SK-N-SH treated with all-trans-retinoic acid at 6 μM for 48 hours (cell line): ENCODE results near the gene ITPRID2.

Source experiments
- ATAC-seq: fragments of 200-7000 bp; cut with Tn5 transposase; 3 replicates; pipeline ENCODE4 v1.9.1; 2020; ENCODE audit warnings: mild to moderate bottlenecking, moderate library complexity
- ARNTL ChIP-seq: fragments of 450-650 bp; formaldehyde crosslinking; IDR thresholded peaks from 2 replicates; pipeline ENCODE4 v1.5.0; 2020; ENCODE audit warnings: low read depth, mild to moderate bottlenecking, moderate library complexity, borderline replicate concordance
- BACH2 ChIP-seq: fragments of 250-450 bp; sonication (Bioruptor Pico); IDR thresholded peaks from 2 replicates; pipeline ENCODE4 v1.9.0; 2021; ENCODE audit warnings: mild to moderate bottlenecking, borderline replicate concordance
- CREB5 ChIP-seq: fragments of 250-450 bp; sonication (Bioruptor Pico); IDR thresholded peaks from 2 replicates; pipeline ENCODE4 v1.5.1; 2020; ENCODE audit warnings: low read depth, mild to moderate bottlenecking, moderate library complexity
- CSDC2 ChIP-seq: fragments of 250-450 bp; sonication (Bioruptor Pico); IDR thresholded peaks from 2 replicates; pipeline ENCODE4 v1.5.0; 2020; ENCODE audit warnings: mild to moderate bottlenecking, moderate library complexity
- ESRRG ChIP-seq: fragments of 250-450 bp; sonication (Bioruptor Pico); IDR thresholded peaks from 2 replicates; pipeline ENCODE4 v1.6.1; 2021; ENCODE audit warnings: mild to moderate bottlenecking
- GLIS3 ChIP-seq: fragments of 250-450 bp; sonication (Bioruptor Pico); IDR thresholded peaks from 2 replicates; pipeline ENCODE4 v1.5.0; 2020; ENCODE audit warnings: mild to moderate bottlenecking, moderate library complexity
- ISL1 ChIP-seq: fragments of 250-450 bp; sonication (Bioruptor Pico); IDR thresholded peaks from 2 replicates; pipeline ENCODE4 v2.1.2; 2022; ENCODE audit warnings: mild to moderate bottlenecking, moderate library complexity
- OSR1 ChIP-seq: fragments of 250-450 bp; sonication (Bioruptor Pico); IDR thresholded peaks from 2 replicates; pipeline ENCODE4 v1.8.0; 2022; ENCODE audit warnings: moderate library complexity, mild to moderate bottlenecking, inconsistent platforms
- PPARA ChIP-seq: fragments of 250-450 bp; sonication (Bioruptor Pico); IDR thresholded peaks from 2 replicates; pipeline ENCODE4 v1.5.0; 2020; ENCODE audit warnings: mild to moderate bottlenecking, borderline replicate concordance
- RARB ChIP-seq: fragments of 250-450 bp; sonication (Bioruptor Pico); IDR thresholded peaks from 2 replicates; pipeline ENCODE4 v1.8.0; 2021; ENCODE audit warnings: mild to moderate bottlenecking, moderate library complexity
- SNAI2 ChIP-seq: fragments of 250-450 bp; sonication (Bioruptor Pico); IDR thresholded peaks from 2 replicates; pipeline ENCODE4 v1.5.0; 2020; ENCODE audit warnings: mild to moderate bottlenecking, moderate library complexity
- TCF4 ChIP-seq: fragments of 250-450 bp; sonication (Bioruptor Pico); IDR thresholded peaks from 2 replicates; pipeline ENCODE4 v1.8.0; 2021; ENCODE audit warnings: mild to moderate bottlenecking, moderate library complexity, borderline replicate concordance
- TOX ChIP-seq: fragments of 250-450 bp; sonication (Bioruptor Pico); IDR thresholded peaks from 2 replicates; pipeline ENCODE4 v1.8.0; 2021; ENCODE audit warnings: mild to moderate bottlenecking, moderate library complexity, borderline replicate concordance
- TSHZ2 ChIP-seq: fragments of 250-450 bp; sonication (Bioruptor Pico); IDR thresholded peaks from 2 replicates; pipeline ENCODE4 v1.5.0; 2020; ENCODE audit warnings: mild to moderate bottlenecking, moderate library complexity
- ZC3H10 ChIP-seq: fragments of 250-450 bp; sonication (Bioruptor Pico); IDR thresholded peaks from 2 replicates; pipeline ENCODE4 v1.5.1; 2021; ENCODE audit warnings: mild to moderate bottlenecking, moderate library complexity
- ZFP3 ChIP-seq: fragments of 250-450 bp; sonication (Bioruptor Pico); IDR thresholded peaks from 2 replicates; pipeline ENCODE4 v1.5.0; 2020; ENCODE audit warnings: mild to moderate bottlenecking, moderate library complexity
- ZFP30 ChIP-seq: fragments of 450-650 bp; formaldehyde crosslinking; IDR thresholded peaks from 2 replicates; pipeline ENCODE4 v1.5.0; 2022; ENCODE audit warnings: mild to moderate bottlenecking, moderate library complexity
- ZNF565 ChIP-seq: fragments of 450-650 bp; formaldehyde crosslinking; conservative IDR thresholded peaks from 2 replicates; pipeline ENCODE4 v1.5.0; 2020; ENCODE audit warnings: low read depth, mild to moderate bottlenecking, moderate library complexity
- ZNF70 ChIP-seq: fragments of 450-650 bp; formaldehyde crosslinking; IDR thresholded peaks from 2 replicates; pipeline ENCODE4 v1.5.0; 2020; ENCODE audit warnings: mild to moderate bottlenecking, moderate library complexity
- ZNF8 ChIP-seq: fragments of 450-650 bp; formaldehyde crosslinking; IDR thresholded peaks from 2 replicates; pipeline ENCODE4 v1.5.0; 2020; ENCODE audit warnings: mild to moderate bottlenecking, moderate library complexity
- TF ChIP-seq, protein P1 (sequence below): fragments of 250-450 bp; sonication (Bioruptor Pico); IDR thresholded peaks from 2 replicates; pipeline ENCODE4 v1.8.0; 2021; ENCODE audit warnings: low read depth, mild to moderate bottlenecking, moderate library complexity, borderline replicate concordance
- TF ChIP-seq, protein P2 (sequence below): fragments of 250-450 bp; sonication (Bioruptor Pico); IDR thresholded peaks from 2 replicates; pipeline ENCODE4 v1.8.0; 2020; ENCODE audit warnings: mild to moderate bottlenecking, moderate library complexity, borderline replicate concordance

Gene ITPRID2

GRCh38 chr2:181859803-181860202, 31.7 kb upstream of the ITPRID2 start:
- ATAC-seq: no peak
- TF ChIP-seq PPARA (CRISPR knock-in tag): no peak
- no peak for TF ChIP-seq ESRRG (CRISPR knock-in tag)
- no peak for TF ChIP-seq ZFP30 (CRISPR knock-in tag)
- no peak for TF ChIP-seq ZFP3 (CRISPR knock-in tag)
- no peak for TF ChIP-seq BACH2 (CRISPR knock-in tag)
- no peak for TF ChIP-seq ZNF8 (CRISPR knock-in tag)

- ATAC-seq: no peak
- TF ChIP-seq TOX: no peak
- no peak for TF ChIP-seq TCF4 (CRISPR knock-in tag)
- TF ChIP-seq ISL1 (CRISPR knock-in tag): no peak
- no peak for TF ChIP-seq ESRRG (CRISPR knock-in tag)
- no peak for TF ChIP-seq CREB5 (CRISPR knock-in tag)
- no peak for TF ChIP-seq ZNF70 (CRISPR knock-in tag)
- no peak for TF ChIP-seq ZFP3 (CRISPR knock-in tag)
- no peak for TF ChIP-seq ARNTL (CRISPR knock-in tag)
- TF ChIP-seq, protein P1, sequence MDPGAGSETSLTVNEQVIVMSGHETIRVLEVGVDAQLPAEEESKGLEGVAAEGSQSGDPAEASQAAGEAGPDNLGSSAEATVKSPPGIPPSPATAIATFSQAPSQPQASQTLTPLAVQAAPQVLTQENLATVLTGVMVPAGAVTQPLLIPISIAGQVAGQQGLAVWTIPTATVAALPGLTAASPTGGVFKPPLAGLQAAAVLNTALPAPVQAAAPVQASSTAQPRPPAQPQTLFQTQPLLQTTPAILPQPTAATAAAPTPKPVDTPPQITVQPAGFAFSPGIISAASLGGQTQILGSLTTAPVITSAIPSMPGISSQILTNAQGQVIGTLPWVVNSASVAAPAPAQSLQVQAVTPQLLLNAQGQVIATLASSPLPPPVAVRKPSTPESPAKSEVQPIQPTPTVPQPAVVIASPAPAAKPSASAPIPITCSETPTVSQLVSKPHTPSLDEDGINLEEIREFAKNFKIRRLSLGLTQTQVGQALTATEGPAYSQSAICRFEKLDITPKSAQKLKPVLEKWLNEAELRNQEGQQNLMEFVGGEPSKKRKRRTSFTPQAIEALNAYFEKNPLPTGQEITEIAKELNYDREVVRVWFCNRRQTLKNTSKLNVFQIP (CRISPR knock-in tag): no peak
- TF ChIP-seq ZFP30 (CRISPR knock-in tag): no peak
- TF ChIP-seq, protein P2, sequence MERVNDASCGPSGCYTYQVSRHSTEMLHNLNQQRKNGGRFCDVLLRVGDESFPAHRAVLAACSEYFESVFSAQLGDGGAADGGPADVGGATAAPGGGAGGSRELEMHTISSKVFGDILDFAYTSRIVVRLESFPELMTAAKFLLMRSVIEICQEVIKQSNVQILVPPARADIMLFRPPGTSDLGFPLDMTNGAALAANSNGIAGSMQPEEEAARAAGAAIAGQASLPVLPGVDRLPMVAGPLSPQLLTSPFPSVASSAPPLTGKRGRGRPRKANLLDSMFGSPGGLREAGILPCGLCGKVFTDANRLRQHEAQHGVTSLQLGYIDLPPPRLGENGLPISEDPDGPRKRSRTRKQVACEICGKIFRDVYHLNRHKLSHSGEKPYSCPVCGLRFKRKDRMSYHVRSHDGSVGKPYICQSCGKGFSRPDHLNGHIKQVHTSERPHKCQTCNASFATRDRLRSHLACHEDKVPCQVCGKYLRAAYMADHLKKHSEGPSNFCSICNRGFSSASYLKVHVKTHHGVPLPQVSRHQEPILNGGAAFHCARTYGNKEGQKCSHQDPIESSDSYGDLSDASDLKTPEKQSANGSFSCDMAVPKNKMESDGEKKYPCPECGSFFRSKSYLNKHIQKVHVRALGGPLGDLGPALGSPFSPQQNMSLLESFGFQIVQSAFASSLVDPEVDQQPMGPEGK (CRISPR knock-in tag): no peak
- no peak for TF ChIP-seq ZC3H10 (CRISPR knock-in tag)
- TF ChIP-seq TSHZ2: no peak
- TF ChIP-seq CSDC2: no peak
- no peak for TF ChIP-seq ZNF8 (CRISPR knock-in tag)
- TF ChIP-seq BACH2 (CRISPR knock-in tag): no peak
- TF ChIP-seq RARB (CRISPR knock-in tag): no peak
These were observed 30.2 kb upstream of the ITPRID2 start for GRCh38 chr2:181861379-181861778.

DNA sequence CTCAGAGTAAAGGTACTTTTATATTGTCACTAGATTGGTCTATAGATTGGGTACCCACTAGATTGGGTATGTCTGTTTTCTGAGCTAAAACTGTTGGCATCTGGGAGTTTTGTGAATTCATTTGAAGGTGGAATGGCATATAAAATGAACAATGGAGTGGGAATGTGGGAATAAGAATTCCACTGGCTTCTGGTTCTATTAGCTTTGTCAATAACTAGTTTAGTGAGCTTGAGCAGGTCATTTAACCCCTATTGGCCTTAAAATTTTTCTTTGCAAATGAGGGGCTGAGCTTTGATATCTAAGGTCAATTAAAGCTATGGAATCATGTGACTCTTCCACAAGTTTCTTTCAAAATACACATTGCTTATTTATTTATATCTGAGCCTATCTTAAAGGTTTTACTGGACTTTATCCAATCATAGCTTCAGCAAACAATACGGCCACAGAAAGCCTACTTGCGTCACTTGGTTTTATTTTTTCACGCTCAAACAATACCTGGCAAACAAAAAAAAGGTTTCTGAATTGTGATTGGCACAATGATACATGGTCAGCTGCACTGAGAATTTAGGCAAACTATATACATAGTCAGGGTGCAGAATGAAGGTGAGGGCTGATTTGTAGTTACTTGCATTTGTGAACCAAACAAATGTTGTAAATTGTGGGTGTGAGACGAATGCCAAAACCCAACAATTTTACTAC, 28.8 kb upstream of the ITPRID2 start:
- ATAC-seq: no peak
- TF ChIP-seq ESRRG (CRISPR knock-in tag) (no peak), CSDC2 (no peak), GLIS3 (CRISPR knock-in tag) (no peak), ZFP30 (CRISPR knock-in tag) (no peak), OSR1 (no peak), ZNF70 (CRISPR knock-in tag) (no peak), RARB (CRISPR knock-in tag) (no peak), TSHZ2 (no peak), ZFP3 (CRISPR knock-in tag) (no peak), ZNF565 (CRISPR knock-in tag) (no peak), BACH2 (CRISPR knock-in tag) (no peak), TOX (no peak), SNAI2 (no peak)
- TF ChIP-seq, protein P2 (CRISPR knock-in tag): no peak
